A549 treated with CpdA at 1 μM for 4 hours (cell line): ENCODE results near the gene NFS1. TPM values are rescaled to one million over a fixed set of nuclear protein-coding genes. Genes with fewer than 3 reads are reported as not detected.

Experiments used
- total RNA-seq: library from RNA; stranded (reverse); fragments of 200-300 nt; extraction: Qiagen RNA extraction; gene quantifications from 5 replicates; pipeline ENCODE4 v1.2.3, GENCODE V29; 2022; ENCODE audit warnings: low read depth

The NFS1 gene
- total RNA-seq = 29.7 to 40.1 TPM (median 37.5 TPM) in 5 replicates

GRCh38 chr20:35699127-35699956 is at the start of gene NFS1, which contains the start of gene ROMO1:
Gene NFS1 (minus strand): TSS chr20:35699352. CDS start chr20:35699288, 64 bp downstream.
Gene ROMO1 (plus strand): TSS chr20:35699405. CDS start chr20:35699633, 228 bp downstream.

GRCh38 chr20:35741892-35742740 is 43.0 kb upstream of the NFS1 start, which contains the start of gene RBM39:
Gene RBM39 (minus strand): TSS chr20:35742260. CDS start chr20:35740874, 1,386 bp downstream.

GRCh38 chr20:35664466-35665206 is 34.5 kb downstream of the NFS1 start, which contains the start of the genes CPNE1 and RBM12:
Gene CPNE1 (minus strand): TSS chr20:35664900. CDS start chr20:35632923, 31,977 bp downstream.
Gene RBM12 (minus strand): TSS chr20:35664900. CDS start chr20:35655322, 9,578 bp downstream.

Other genes with a start within 250 kb of the NFS1 start
- 20.2 to 29.3 TPM (median 27.1 TPM) in 5 replicates for gene CEP250, start 243.8 kb downstream of the NFS1 start, total RNA-seq
- not detected in 5 replicates for gene C20orf173, start 169.7 kb downstream of the NFS1 start, total RNA-seq
- gene ERGIC3, start 157.3 kb downstream of the NFS1 start, total RNA-seq = 219 to 253 TPM (median 244 TPM) in 5 replicates
- gene SPAG4, start 83.5 kb downstream of the NFS1 start, total RNA-seq = 3.0 to 5.5 TPM (median 4.4 TPM) in 5 replicates
- gene CPNE1, start 34.5 kb downstream of the NFS1 start, total RNA-seq = 173 to 232 TPM (median 223 TPM) in 5 replicates
- gene RBM12, start 34.5 kb downstream of the NFS1 start, total RNA-seq = 72.0 to 88.0 TPM (median 78.0 TPM) in 5 replicates
- gene ROMO1, start 53 bp upstream of the NFS1 start, total RNA-seq = 333 to 388 TPM (median 375 TPM) in 5 replicates
- 170 to 221 TPM (median 181 TPM) in 5 replicates for gene RBM39, start 42.9 kb upstream of the NFS1 start, total RNA-seq
- 20.5 to 31.0 TPM (median 22.7 TPM) in 5 replicates for gene PHF20, start 72.7 kb upstream of the NFS1 start, total RNA-seq